H1 (cell line): ENCODE measurements around the gene BCL2. TPM values are rescaled to one million over a fixed set of nuclear protein-coding genes. Genes with fewer than 3 reads are reported as not detected.

Source experiments
- CTCF ChIA-PET: fragments of 300-600 bp; sonication (Branson Sonifier 250); formaldehyde crosslinking; loops from one replicate; lab custom pipeline; 2021; ENCODE audit not compliant: partially characterized antibody; lab: Charles Lee
- POLR2A ChIA-PET: fragments of 300-600 bp; sonication (Branson Sonifier 250); formaldehyde crosslinking; loops from one replicate; lab custom pipeline; 2021; ENCODE audit warnings: inconsistent platforms; ENCODE audit not compliant: partially characterized antibody; lab: Charles Lee
- DNase-seq, 2 experiments: peaks; one replicate each; pipeline versions ENCODE4 v3.0.0 to v3.0.0-alpha.2; 2010 to 2022; ENCODE audit warnings: low spot score in 2 of 2, low read depth in 1 of 2, mixed read lengths in 1 of 2
- FAIRE-seq: peaks from 2 replicates; lab custom pipeline; 2011; peaks lifted over from hg19 to GRCh38; lab: Jason Lieb, UNC
- H2AFZ ChIP-seq: 2 replicates; pipeline ENCODE4 v1.8.1; 2012; ENCODE audit warnings: low read length, inconsistent platforms
- H2AK5ac ChIP-seq: 2 replicates; pipeline ENCODE4 v1.6.1; 2013; ENCODE audit warnings: low read depth, low read length
- H2BK120ac ChIP-seq: replicated peaks from 2 replicates; pipeline ENCODE3; 2013; ENCODE audit warnings: low read depth, low read length, inconsistent platforms
- H2BK12ac ChIP-seq: 2 replicates; pipeline ENCODE4 v1.6.1; 2013; ENCODE audit warnings: low read depth, low read length
- H2BK15ac ChIP-seq: 2 replicates; pipeline ENCODE4 v1.6.1; 2013; ENCODE audit warnings: low read length
- H2BK20ac ChIP-seq: 2 replicates; pipeline ENCODE4 v1.6.1; 2013; ENCODE audit warnings: low read length
- H2BK5ac ChIP-seq: 2 replicates; pipeline ENCODE4 v1.6.1; 2013; ENCODE audit warnings: low read depth, low read length
- H3K14ac ChIP-seq: 2 replicates; pipeline ENCODE4 v1.6.1; 2013; ENCODE audit warnings: inconsistent platforms; ENCODE audit not compliant: insufficient read length
- H3K18ac ChIP-seq: 2 replicates; pipeline ENCODE4 v1.6.1; 2013; ENCODE audit warnings: low read length; ENCODE audit errors: extremely low read depth
- H3K23ac ChIP-seq: 2 replicates; pipeline ENCODE4 v1.6.1; 2013; ENCODE audit warnings: inconsistent platforms; ENCODE audit not compliant: insufficient read length
- H3K23me2 ChIP-seq: 2 replicates; pipeline ENCODE4 v1.6.1; 2013; ENCODE audit warnings: low read depth, low read length
- H3K27ac ChIP-seq: 2 replicates; pipeline ENCODE4 v1.6.1; 2011; ENCODE audit warnings: low read depth, low read length, inconsistent platforms
- H3K27me3 ChIP-seq, 4 experiments: replicated peaks in 1 of 4; 1 replicate in 1 of 4; 2 replicates in 3 of 4; pipeline versions ENCODE4 v1.6.1 to v1.8.1; 2011 to 2013; ENCODE audit warnings: low read length in 3 of 4, mild to moderate bottlenecking in 3 of 4, inconsistent platforms in 2 of 4, mixed read lengths in 2 of 4, moderate library complexity in 1 of 4; ENCODE audit not compliant: control insufficient read depth in 3 of 4, insufficient read depth in 3 of 4; ENCODE audit errors: extremely low read depth in 1 of 4
- H3K36me3 ChIP-seq, 4 experiments: 2 replicates each; pipeline versions ENCODE4 v1.6.1 to v1.8.1; 2011 to 2013; ENCODE audit warnings: mild to moderate bottlenecking in 4 of 4, low read length in 3 of 4, moderate library complexity in 2 of 4, control low read depth in 1 of 4, inconsistent platforms in 1 of 4; ENCODE audit not compliant: insufficient read depth in 4 of 4, control insufficient read depth in 2 of 4
- H3K4ac ChIP-seq: replicated peaks from 2 replicates; pipeline ENCODE3; 2013; ENCODE audit warnings: low read length, low read depth, mixed read lengths, inconsistent platforms; ENCODE audit not compliant: insufficient read length
- H3K4me1 ChIP-seq, 4 experiments: replicated peaks in 1 of 4; 1 replicate in 1 of 4; 2 replicates in 3 of 4; pipeline versions ENCODE4 v1.6.1 to v1.8.1; 2011 to 2013; ENCODE audit warnings: low read length in 3 of 4, inconsistent platforms in 2 of 4, mixed read lengths in 1 of 4; ENCODE audit not compliant: insufficient read depth in 4 of 4, control insufficient read depth in 3 of 4
- H3K4me2 ChIP-seq, 2 experiments: 2 replicates each; pipeline versions ENCODE4 v1.6.1 to v1.8.1; 2011 to 2013; ENCODE audit warnings: low read depth in 2 of 2, low read length in 2 of 2, control low read depth in 1 of 2, inconsistent platforms in 1 of 2, mild to moderate bottlenecking in 1 of 2; ENCODE audit not compliant: insufficient read depth in 1 of 2
- H3K4me3 ChIP-seq, 4 experiments: fragments of 200-600, 300-600 bp in 1 of 4; sonication (generic), shearing (Covaris generic), sonication (Bioruptor Twin) in 1 of 4; 2 replicates each; pipeline versions ENCODE4 v1.5.1 to v1.8.1; 2011 to 2016; ENCODE audit warnings: low read length in 4 of 4, low read depth in 3 of 4, control low read depth in 2 of 4, inconsistent platforms in 2 of 4, mild to moderate bottlenecking in 2 of 4, mixed read lengths in 1 of 4, moderate library complexity in 1 of 4; ENCODE audit not compliant: insufficient read depth in 2 of 4; ENCODE audit errors: extremely low read depth in 1 of 4
- H3K56ac ChIP-seq: replicated peaks from 2 replicates; pipeline ENCODE3; 2013; ENCODE audit warnings: low read depth, mild to moderate bottlenecking, mixed read lengths, low read length, inconsistent platforms; ENCODE audit not compliant: insufficient read length
- H3K79me1 ChIP-seq: 2 replicates; pipeline ENCODE4 v1.6.1; 2013; ENCODE audit warnings: low read depth, low read length, control low read depth
- H3K79me2 ChIP-seq, 2 experiments: 2 replicates each; pipeline versions ENCODE4 v1.6.1 to v1.8.1; 2012 to 2013; ENCODE audit warnings: low read length in 2 of 2, mild to moderate bottlenecking in 2 of 2, inconsistent platforms in 1 of 2; ENCODE audit not compliant: insufficient read depth in 2 of 2, control insufficient read depth in 1 of 2
- H3K9ac ChIP-seq, 4 experiments: replicated peaks in 1 of 4; 1 replicate in 1 of 4; 2 replicates in 3 of 4; pipeline versions ENCODE4 v1.6.1 to v1.8.1; 2011 to 2013; ENCODE audit warnings: low read depth in 3 of 4, low read length in 3 of 4, control low read depth in 2 of 4, mild to moderate bottlenecking in 2 of 4, moderate library complexity in 2 of 4, inconsistent platforms in 1 of 4; ENCODE audit errors: extremely low read depth in 1 of 4
- H3K9me3 ChIP-seq, 2 experiments: 2 replicates each; pipeline versions ENCODE4 v1.6.1 to v1.8.1; 2012 to 2013; ENCODE audit warnings: mild to moderate bottlenecking in 2 of 2, moderate library complexity in 2 of 2, control low read depth in 1 of 2, inconsistent platforms in 1 of 2, low read depth in 1 of 2, low read length in 1 of 2, mixed read lengths in 1 of 2; ENCODE audit not compliant: insufficient read depth in 2 of 2
- H4K20me1 ChIP-seq, 2 experiments: replicated peaks in 1 of 2; 2 replicates each; pipeline versions ENCODE3 to v1.8.1; 2011 to 2013; ENCODE audit warnings: inconsistent platforms in 2 of 2, low read length in 2 of 2, mild to moderate bottlenecking in 1 of 2; ENCODE audit not compliant: insufficient read depth in 2 of 2, control insufficient read depth in 1 of 2
- H4K5ac ChIP-seq: 2 replicates; pipeline ENCODE4 v1.6.1; 2013; ENCODE audit warnings: low read length, low read depth, mixed read lengths, inconsistent platforms; ENCODE audit not compliant: insufficient read length
- H4K8ac ChIP-seq: 2 replicates; pipeline ENCODE4 v1.8.0; 2013; ENCODE audit warnings: mild to moderate bottlenecking, moderate library complexity, low read length, inconsistent platforms; ENCODE audit not compliant: insufficient read depth; ENCODE audit errors: extremely low read depth
- H4K91ac ChIP-seq: replicated peaks from 2 replicates; pipeline ENCODE3; 2013; ENCODE audit warnings: low read length, mixed read lengths, inconsistent platforms; ENCODE audit not compliant: insufficient read length
- BACH1 ChIP-seq: IDR thresholded peaks from 2 replicates; pipeline ENCODE4 v1.6.1; 2012; ENCODE audit warnings: low read length, improper control_type of control experiment
- GABPA ChIP-seq: IDR thresholded peaks from 2 replicates; pipeline ENCODE4 v1.6.1; 2011; ENCODE audit warnings: mild to moderate bottlenecking, low read length, moderate library complexity, borderline replicate concordance; ENCODE audit not compliant: insufficient read depth
- HDAC6 ChIP-seq: IDR thresholded peaks from one replicate; pipeline ENCODE4 v1.7.1; 2012; ENCODE audit warnings: low read depth, mild to moderate bottlenecking, inconsistent platforms, low read length, moderate library complexity
- JUND ChIP-seq: IDR thresholded peaks from 2 replicates; pipeline ENCODE4 v1.6.1; 2011; ENCODE audit warnings: mild to moderate bottlenecking, improper control_type of control experiment, low read length
- PHF8 ChIP-seq: fragments of 200-600 bp; sonication (generic); conservative IDR thresholded peaks from 2 replicates; pipeline ENCODE4 v1.7.1; 2012; ENCODE audit warnings: low read depth, mild to moderate bottlenecking, inconsistent platforms, low read length, moderate library complexity
- SIRT6 ChIP-seq: IDR thresholded peaks from one replicate; pipeline ENCODE4 v1.7.1; 2012; ENCODE audit warnings: low read length, inconsistent platforms
- SRF ChIP-seq: IDR thresholded peaks from 2 replicates; pipeline ENCODE4 v1.6.1; 2011; ENCODE audit warnings: mild to moderate bottlenecking, low read depth, low read length, moderate library complexity
- TCF12 ChIP-seq: IDR thresholded peaks from 2 replicates; pipeline ENCODE4 v1.6.1; 2011; ENCODE audit warnings: low read depth, mild to moderate bottlenecking, low read length
- WGBS, 2 experiments: shearing (Covaris generic) in 1 of 2; methylation state at CpG; one replicate each; pipeline versions ENCODE4 v1.1.6 to v1.1.7; 2013 to 2015; ENCODE audit warnings: low lambda C conversion rate in 2 of 2, mixed read lengths in 2 of 2, inconsistent platforms in 1 of 2, low coverage in 1 of 2, missing lambda C conversion rate in 1 of 2; ENCODE audit not compliant: insufficient replicate concordance in 2 of 2, insufficient coverage in 1 of 2, insufficient read length in 1 of 2; ENCODE audit errors: extremely low coverage in 1 of 2, missing lambda C conversion rate in 1 of 2; 5-methylcytosine and 5-hydroxymethylcytosine counted together
- polyA plus RNA-seq, 7 experiments: library from polyadenylated mRNA; depleted of rRNA in 3 of 7; stranded (reverse) in 5 of 7; unstranded in 2 of 7; fragments of >200 nt in 5 of 7; fragments of 200-250 nt in 2 of 7; gene quantifications; 1 replicate in 5 of 7; 2 replicates in 1 of 7; 4 replicates in 1 of 7; pipeline versions ENCODE4 v1.2.1 to v1.2.3, GENCODE V29; 2011 to 2013; ENCODE audit warnings: missing spikeins in 2 of 7, mixed read lengths in 2 of 7
- total RNA-seq: library from RNA; stranded (reverse); fragmentation: NEBNext Ultra II Directional; extraction: Animal tissue kit (Norgen Biotek cat#: 25700); gene quantifications from 2 replicates; pipeline ENCODE4 v1.2.1, GENCODE V29; 2021
- TF ChIP-seq, protein P1 (sequence below): IDR thresholded peaks from 2 replicates; pipeline ENCODE4 v1.6.1; 2011; ENCODE audit warnings: low read depth, mild to moderate bottlenecking, low read length; ENCODE audit not compliant: insufficient read depth
- TF ChIP-seq, protein P2 (sequence below): IDR thresholded peaks from 2 replicates; pipeline ENCODE4 v1.6.1; 2011; ENCODE audit warnings: low read length, improper control_type of control experiment
- TF ChIP-seq, protein P3 (sequence below): IDR thresholded peaks from 2 replicates; pipeline ENCODE4 v1.6.1; 2012; ENCODE audit warnings: low read length, inconsistent platforms

The BCL2 gene
- total and polyA plus RNA-seq, 2 of the 8 experiments (the other 6 are each of a cell fraction or from before 2014, with no cell fraction given): 0.59 to 4.5 TPM

- Histone ChIP-seq H3K36me3 (no peaks in the 10 kb centered on the region), H2BK120ac (no peak overlapping the region), H3K23ac (no peak overlapping the region), H2BK12ac (no peak overlapping the region), H3K27me3 (no peaks in the 10 kb centered on the region), H3K9ac (no peak overlapping the region), H2AK5ac (no peak overlapping the region), H2BK15ac (no peak overlapping the region), H3K23me2 (no peaks in the 10 kb centered on the region), H4K91ac (no peak overlapping the region), H3K56ac (no peak overlapping the region), H3K4me3 (no peak overlapping the region), H2AFZ (no peak overlapping the region), H2BK5ac (no peak overlapping the region), H4K20me1 (no peaks in the 10 kb centered on the region), H3K79me1 (no peaks in the 10 kb centered on the region), H2BK20ac (no peak overlapping the region), H4K5ac (no peak overlapping the region), H3K9me3 (no peaks in the 10 kb centered on the region), H3K27ac (no peak overlapping the region), H3K4me2 (no peak overlapping the region), H3K79me2 (no peaks in the 10 kb centered on the region), H3K18ac (no peak overlapping the region), H4K8ac (no peak overlapping the region), H3K14ac (no peak overlapping the region), H3K4me1 (peaks cover 0 to 4% (median 0%) of the 10 kb centered on the region in 4 experiments; a peak in 1 of 7 replicates), H3K4ac (no peak overlapping the region)
- FAIRE-seq: no peak
- TF ChIP-seq PHF8: no peak
- TF ChIP-seq, protein P1, sequence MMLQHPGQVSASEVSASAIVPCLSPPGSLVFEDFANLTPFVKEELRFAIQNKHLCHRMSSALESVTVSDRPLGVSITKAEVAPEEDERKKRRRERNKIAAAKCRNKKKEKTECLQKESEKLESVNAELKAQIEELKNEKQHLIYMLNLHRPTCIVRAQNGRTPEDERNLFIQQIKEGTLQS: no peak
- TF ChIP-seq, protein P2, sequence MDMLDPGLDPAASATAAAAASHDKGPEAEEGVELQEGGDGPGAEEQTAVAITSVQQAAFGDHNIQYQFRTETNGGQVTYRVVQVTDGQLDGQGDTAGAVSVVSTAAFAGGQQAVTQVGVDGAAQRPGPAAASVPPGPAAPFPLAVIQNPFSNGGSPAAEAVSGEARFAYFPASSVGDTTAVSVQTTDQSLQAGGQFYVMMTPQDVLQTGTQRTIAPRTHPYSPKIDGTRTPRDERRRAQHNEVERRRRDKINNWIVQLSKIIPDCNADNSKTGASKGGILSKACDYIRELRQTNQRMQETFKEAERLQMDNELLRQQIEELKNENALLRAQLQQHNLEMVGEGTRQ: no peak
- no peak for TF ChIP-seq GABPA
- no peak for TF ChIP-seq BACH1
- TF ChIP-seq TCF12: no peak
- TF ChIP-seq HDAC6: no peak
- no peak for TF ChIP-seq SIRT6
- no peak for TF ChIP-seq SRF
- TF ChIP-seq, protein P3, sequence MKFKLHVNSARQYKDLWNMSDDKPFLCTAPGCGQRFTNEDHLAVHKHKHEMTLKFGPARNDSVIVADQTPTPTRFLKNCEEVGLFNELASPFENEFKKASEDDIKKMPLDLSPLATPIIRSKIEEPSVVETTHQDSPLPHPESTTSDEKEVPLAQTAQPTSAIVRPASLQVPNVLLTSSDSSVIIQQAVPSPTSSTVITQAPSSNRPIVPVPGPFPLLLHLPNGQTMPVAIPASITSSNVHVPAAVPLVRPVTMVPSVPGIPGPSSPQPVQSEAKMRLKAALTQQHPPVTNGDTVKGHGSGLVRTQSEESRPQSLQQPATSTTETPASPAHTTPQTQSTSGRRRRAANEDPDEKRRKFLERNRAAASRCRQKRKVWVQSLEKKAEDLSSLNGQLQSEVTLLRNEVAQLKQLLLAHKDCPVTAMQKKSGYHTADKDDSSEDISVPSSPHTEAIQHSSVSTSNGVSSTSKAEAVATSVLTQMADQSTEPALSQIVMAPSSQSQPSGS: no peak
- no peak for TF ChIP-seq JUND
- WGBS, 2 experiments: 86% methylated on average over 3 of the region's 3 CpGs; no CpG with 5 or more reads in 1 of the 2 experiments
- DNase-seq: no peak
- ChIA-PET CTCF (interaction anchor here (0.7 to 2.9 kb wide), 3 partner anchors 9 to 15 kb away, joined by 3 to 8 read pairs (median 8); no protein-coding TSS in a partner anchor), POLR2A (no interaction called here)
These were observed 54.2 kb downstream of the BCL2 start for GRCh38 chr18:63265326-63265725.
